Measurements from ENCODE around the gene MBNL1.

DNA sequence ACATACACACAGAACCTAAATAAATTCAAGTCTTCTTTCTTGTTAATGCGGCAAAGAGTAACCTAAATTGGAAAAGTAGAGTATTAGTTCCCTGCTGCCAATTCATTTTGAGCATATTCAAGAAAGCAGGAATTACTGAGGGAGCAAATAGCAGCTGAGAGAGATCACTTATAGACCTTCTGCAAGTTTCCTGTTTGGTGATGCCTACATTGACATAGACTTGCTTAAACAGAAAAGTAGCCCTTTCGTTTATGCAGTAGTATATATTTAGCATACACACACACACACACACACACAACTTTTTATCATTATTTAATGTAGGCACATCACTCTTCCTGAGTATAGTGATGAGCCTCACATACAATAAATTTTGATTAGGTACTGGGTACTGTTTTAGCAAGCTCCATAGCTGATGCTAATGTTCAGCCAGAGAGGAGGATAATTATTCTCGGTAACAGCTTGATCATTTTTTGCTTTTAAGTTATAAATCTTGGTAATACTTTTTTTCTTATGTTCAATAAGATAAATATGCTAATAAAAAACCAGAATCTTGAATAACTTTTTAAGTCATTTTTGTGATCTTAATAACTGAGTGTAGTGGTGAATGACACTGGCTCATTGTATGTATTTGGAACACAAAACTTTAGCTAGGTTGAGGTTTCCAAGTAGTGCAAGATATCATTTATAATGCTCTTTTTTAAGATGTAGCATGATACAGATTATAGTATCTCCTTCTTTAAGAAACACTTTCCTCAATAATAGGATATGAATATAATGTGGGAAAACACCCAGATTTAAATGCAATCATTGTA is 174.7 kb downstream of the MBNL1 start:
- TF ChIP-seq, protein P1, sequence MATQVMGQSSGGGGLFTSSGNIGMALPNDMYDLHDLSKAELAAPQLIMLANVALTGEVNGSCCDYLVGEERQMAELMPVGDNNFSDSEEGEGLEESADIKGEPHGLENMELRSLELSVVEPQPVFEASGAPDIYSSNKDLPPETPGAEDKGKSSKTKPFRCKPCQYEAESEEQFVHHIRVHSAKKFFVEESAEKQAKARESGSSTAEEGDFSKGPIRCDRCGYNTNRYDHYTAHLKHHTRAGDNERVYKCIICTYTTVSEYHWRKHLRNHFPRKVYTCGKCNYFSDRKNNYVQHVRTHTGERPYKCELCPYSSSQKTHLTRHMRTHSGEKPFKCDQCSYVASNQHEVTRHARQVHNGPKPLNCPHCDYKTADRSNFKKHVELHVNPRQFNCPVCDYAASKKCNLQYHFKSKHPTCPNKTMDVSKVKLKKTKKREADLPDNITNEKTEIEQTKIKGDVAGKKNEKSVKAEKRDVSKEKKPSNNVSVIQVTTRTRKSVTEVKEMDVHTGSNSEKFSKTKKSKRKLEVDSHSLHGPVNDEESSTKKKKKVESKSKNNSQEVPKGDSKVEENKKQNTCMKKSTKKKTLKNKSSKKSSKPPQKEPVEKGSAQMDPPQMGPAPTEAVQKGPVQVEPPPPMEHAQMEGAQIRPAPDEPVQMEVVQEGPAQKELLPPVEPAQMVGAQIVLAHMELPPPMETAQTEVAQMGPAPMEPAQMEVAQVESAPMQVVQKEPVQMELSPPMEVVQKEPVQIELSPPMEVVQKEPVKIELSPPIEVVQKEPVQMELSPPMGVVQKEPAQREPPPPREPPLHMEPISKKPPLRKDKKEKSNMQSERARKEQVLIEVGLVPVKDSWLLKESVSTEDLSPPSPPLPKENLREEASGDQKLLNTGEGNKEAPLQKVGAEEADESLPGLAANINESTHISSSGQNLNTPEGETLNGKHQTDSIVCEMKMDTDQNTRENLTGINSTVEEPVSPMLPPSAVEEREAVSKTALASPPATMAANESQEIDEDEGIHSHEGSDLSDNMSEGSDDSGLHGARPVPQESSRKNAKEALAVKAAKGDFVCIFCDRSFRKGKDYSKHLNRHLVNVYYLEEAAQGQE (IDR thresholded peaks at IDR 0.05; ENCODE audit: insufficient read depth in 1 of 2, low read depth in 2 of 2, low read length in 1 of 2), result no peak
- TF ChIP-seq, protein P2, sequence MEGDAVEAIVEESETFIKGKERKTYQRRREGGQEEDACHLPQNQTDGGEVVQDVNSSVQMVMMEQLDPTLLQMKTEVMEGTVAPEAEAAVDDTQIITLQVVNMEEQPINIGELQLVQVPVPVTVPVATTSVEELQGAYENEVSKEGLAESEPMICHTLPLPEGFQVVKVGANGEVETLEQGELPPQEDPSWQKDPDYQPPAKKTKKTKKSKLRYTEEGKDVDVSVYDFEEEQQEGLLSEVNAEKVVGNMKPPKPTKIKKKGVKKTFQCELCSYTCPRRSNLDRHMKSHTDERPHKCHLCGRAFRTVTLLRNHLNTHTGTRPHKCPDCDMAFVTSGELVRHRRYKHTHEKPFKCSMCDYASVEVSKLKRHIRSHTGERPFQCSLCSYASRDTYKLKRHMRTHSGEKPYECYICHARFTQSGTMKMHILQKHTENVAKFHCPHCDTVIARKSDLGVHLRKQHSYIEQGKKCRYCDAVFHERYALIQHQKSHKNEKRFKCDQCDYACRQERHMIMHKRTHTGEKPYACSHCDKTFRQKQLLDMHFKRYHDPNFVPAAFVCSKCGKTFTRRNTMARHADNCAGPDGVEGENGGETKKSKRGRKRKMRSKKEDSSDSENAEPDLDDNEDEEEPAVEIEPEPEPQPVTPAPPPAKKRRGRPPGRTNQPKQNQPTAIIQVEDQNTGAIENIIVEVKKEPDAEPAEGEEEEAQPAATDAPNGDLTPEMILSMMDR (IDR thresholded peaks at IDR 0.05), result no peak
- TF ChIP-seq POLR2AphosphoS5 (IDR thresholded peaks at IDR 0.05; ENCODE audit: low read depth, low read length), result no peak
- TF ChIP-seq TCF7L2 (IDR thresholded peaks at IDR 0.05; ENCODE audit: low read depth, low read length), result no peak

Data from Panc1 (cell line).